GM12878 (cell line): ENCODE results near the gene CCDC57. TPM values are rescaled to one million over a fixed set of nuclear protein-coding genes. Genes with fewer than 3 reads are reported as not detected.

ENCODE experiments used
- ATF2 ChIP-seq: IDR thresholded peaks from 2 replicates; pipeline ENCODE4 v1.6.1; 2012; ENCODE audit warnings: low read length, inconsistent platforms
- ATF3 ChIP-seq: IDR thresholded peaks from 2 replicates; pipeline ENCODE4 v1.6.1; 2011; ENCODE audit warnings: low read depth, mild to moderate bottlenecking, low read length, moderate library complexity, borderline replicate concordance; ENCODE audit errors: extremely low read depth
- CBFB ChIP-seq: IDR thresholded peaks from 2 replicates; pipeline ENCODE4 v1.6.1; 2016; ENCODE audit warnings: antibody characterized with exemption, low read depth
- CBX3 ChIP-seq: fragments of 200-600 bp; sonication (generic); IDR thresholded peaks from 2 replicates; pipeline ENCODE4 v1.6.1; 2016; ENCODE audit warnings: low read depth, borderline replicate concordance
- EED ChIP-seq: sonication (generic); IDR thresholded peaks from 2 replicates; pipeline ENCODE4 v1.6.1; 2016; ENCODE audit warnings: antibody characterized with exemption, low read depth
- GABPA ChIP-seq: IDR thresholded peaks from 2 replicates; pipeline ENCODE4 v1.6.1; 2014; ENCODE audit warnings: antibody characterized with exemption, low read depth, mild to moderate bottlenecking, inconsistent platforms
- HCFC1 ChIP-seq: fragments of 150-350 bp; IDR thresholded peaks from 2 replicates; pipeline ENCODE4 v1.6.1; 2014; ENCODE audit warnings: low read length
- HDGF ChIP-seq: fragments of 450-650 bp; IDR thresholded peaks from 2 replicates; pipeline ENCODE4 v1.6.1; 2016; ENCODE audit warnings: antibody characterized with exemption
- KLF5 ChIP-seq: fragments of 450-650 bp; IDR thresholded peaks from 2 replicates; pipeline ENCODE4 v1.6.1; 2014; ENCODE audit warnings: mild to moderate bottlenecking; ENCODE audit not compliant: partially characterized antibody
- MXI1 ChIP-seq: fragments of 150-350 bp; IDR thresholded peaks from 2 replicates; pipeline ENCODE4 v1.6.1; 2011; ENCODE audit warnings: low read depth, mild to moderate bottlenecking, inconsistent platforms, low read length, improper control_type of control experiment
- MYB ChIP-seq: fragments of 150-350 bp; IDR thresholded peaks from 2 replicates; pipeline ENCODE4 v1.6.1; 2014; ENCODE audit warnings: mild to moderate bottlenecking, low read depth, low read length, borderline replicate concordance
- NBN ChIP-seq: fragments of 450-650 bp; IDR thresholded peaks from 2 replicates; pipeline ENCODE4 v1.6.1; 2016
- PAX5 ChIP-seq: IDR thresholded peaks from 2 replicates; pipeline ENCODE4 v1.6.1; 2011; ENCODE audit warnings: low read depth, low read length, borderline replicate concordance
- PBX3 ChIP-seq: IDR thresholded peaks from 2 replicates; pipeline ENCODE4 v1.6.1; 2011; ENCODE audit warnings: mild to moderate bottlenecking, low read depth, low read length, moderate library complexity; ENCODE audit not compliant: insufficient replicate concordance
- RCOR1 ChIP-seq: conservative IDR thresholded peaks from 2 replicates; pipeline ENCODE4 v1.6.1; 2012; ENCODE audit warnings: low read depth, low read length, improper control_type of control experiment
- SMAD1 ChIP-seq: fragments of 450-650 bp; IDR thresholded peaks from 2 replicates; pipeline ENCODE4 v1.6.1; 2018; ENCODE audit warnings: mild to moderate bottlenecking, low read depth; ENCODE audit not compliant: partially characterized antibody
- SMC3 ChIP-seq: IDR thresholded peaks from 2 replicates; pipeline ENCODE4 v1.6.1; 2011; ENCODE audit warnings: low read length, improper control_type of control experiment, borderline replicate concordance
- TARDBP ChIP-seq: IDR thresholded peaks from 2 replicates; pipeline ENCODE4 v1.6.1; 2016; ENCODE audit warnings: borderline replicate concordance
- YY1 ChIP-seq: IDR thresholded peaks from 2 replicates; pipeline ENCODE4 v1.6.1; 2011; ENCODE audit warnings: low read depth, mild to moderate bottlenecking, low read length
- ZBTB40 ChIP-seq: fragments of 450-650 bp; IDR thresholded peaks from 2 replicates; pipeline ENCODE4 v1.6.1; 2016; ENCODE audit warnings: mild to moderate bottlenecking, moderate library complexity, borderline replicate concordance
- ZNF207 ChIP-seq: fragments of 450-650 bp; IDR thresholded peaks from 2 replicates; pipeline ENCODE4 v1.6.1; 2014; ENCODE audit warnings: antibody characterized with exemption, mild to moderate bottlenecking, borderline replicate concordance
- ZNF217 ChIP-seq: fragments of 450-650 bp; IDR thresholded peaks from 2 replicates; pipeline ENCODE4 v1.6.1; 2017; ENCODE audit warnings: antibody characterized with exemption, mild to moderate bottlenecking
- polyA plus RNA-seq, 11 experiments: library from polyadenylated mRNA; depleted of rRNA in 4 of 11; unstranded in 6 of 11; stranded (reverse) in 5 of 11; fragments of >200 nt; fragmentation: Nextera tagmentation in 4 of 11; fragmentation: Illumina TruSeq in 1 of 11; extraction: Ambion mirVana in 4 of 11; extraction: Trizol in 1 of 11; gene quantifications; 1 replicate in 1 of 11; 2 replicates in 10 of 11; pipeline versions ENCODE4 v1.2.1 to v1.2.3, GENCODE V29; 2011 to 2016; ENCODE audit warnings: inconsistent platforms in 2 of 11, missing spikeins in 2 of 11, low read depth in 1 of 11
- total RNA-seq, 4 experiments: library from RNA; depleted of rRNA in 3 of 4; stranded (reverse); fragments of >200 nt in 3 of 4; fragmentation: Illumina TruSeq in 1 of 4; extraction: Trizol in 1 of 4; gene quantifications; 2 replicates each; pipeline versions ENCODE4 v1.2.1 to v1.2.3, GENCODE V29; 2013 to 2021

The CCDC57 gene
- total and polyA plus RNA-seq, 10 of the 15 experiments (the other 5 are each of a cell fraction or from before 2014, with no cell fraction given): 5.4 to 123 (median 45.8) TPM

- TF ChIP-seq ZBTB40: no peak
- peak; percentile 93 for TF ChIP-seq PBX3
- TF ChIP-seq NBN: no peak
- TF ChIP-seq HDGF: no peak
- peak; percentile 46; the same call in 1 of the 2 replicates for TF ChIP-seq HCFC1
- no peak for TF ChIP-seq ATF3
- no peak for TF ChIP-seq TARDBP
- no peak for TF ChIP-seq ATF2
- no peak for TF ChIP-seq SMC3
- peak; percentile 89 for TF ChIP-seq ZNF207
- TF ChIP-seq YY1: peak; percentile 93
- TF ChIP-seq CBFB: 0 out of 2 replicates have a peak, but pooled peaks have one; percentile 31
- TF ChIP-seq MXI1: peak; percentile 78
- peak; percentile 21; the same call in 1 of the 2 replicates for TF ChIP-seq ZNF217
- no peak for TF ChIP-seq MYB
- no peak for TF ChIP-seq CBX3
- no peak for TF ChIP-seq SMAD1
- no peak for TF ChIP-seq GABPA
- no peak for TF ChIP-seq RCOR1
- no peak for TF ChIP-seq EED
- peak; percentile 41 for TF ChIP-seq KLF5
- 0 out of 2 replicates have a peak, but pooled peaks have one; percentile 46 for TF ChIP-seq PAX5
Observed at GRCh38 chr17:82098169-82098938, 114.3 kb downstream of the CCDC57 start, which contains the start of gene FASN (continued).
